HepG2 (cell line): ENCODE results near the gene MARCHF9. TPM values are rescaled to one million over a fixed set of nuclear protein-coding genes. Genes with fewer than 3 reads are reported as not detected.
A peak's percentile ranks its signal among the peaks of the same experiment; 100 is the strongest.

Experiments used
- EED ChIP-seq: sonication (generic); formaldehyde crosslinking; IDR thresholded peaks from 2 replicates; pipeline ENCODE4 v1.5.0; 2020; ENCODE audit warnings: mild to moderate bottlenecking, missing genetic modification reagents
- HDAC2 ChIP-seq: sonication (generic); formaldehyde crosslinking; IDR thresholded peaks from 2 replicates; pipeline ENCODE4 v1.4.0; 2020; ENCODE audit warnings: missing genetic modification reagents
- HMGXB4 ChIP-seq, 2 experiments: sonication (generic) in 1 of 2; formaldehyde crosslinking in 1 of 2; IDR thresholded peaks; 2 replicates each; pipeline versions ENCODE4 v1.4.0 to v1.6.1; 2018 to 2020; ENCODE audit warnings: missing genetic modification reagents in 2 of 2, borderline replicate concordance in 1 of 2, low read depth in 1 of 2, mild to moderate bottlenecking in 1 of 2, missing biosample characterization in 1 of 2
- IRF9 ChIP-seq: sonication (generic); formaldehyde crosslinking; IDR thresholded peaks from 2 replicates; pipeline ENCODE4 v1.8.0; 2022; ENCODE audit warnings: missing genetic modification reagents, mild to moderate bottlenecking, borderline replicate concordance
- MED1 ChIP-seq: sonication (generic); formaldehyde crosslinking; IDR thresholded peaks from 2 replicates; pipeline ENCODE4 v1.4.0; 2020; ENCODE audit warnings: missing genetic modification reagents
- MTA3 ChIP-seq: sonication (generic); formaldehyde crosslinking; IDR thresholded peaks from 2 replicates; pipeline ENCODE4 v1.4.0; 2020; ENCODE audit warnings: missing genetic modification reagents
- PCBP1 ChIP-seq: fragments of 200-400 bp; formaldehyde crosslinking; IDR thresholded peaks from 2 replicates; pipeline ENCODE4 v1.6.1; 2017; ENCODE audit warnings: mild to moderate bottlenecking, low read depth, low read length, borderline replicate concordance
- POLR2A ChIP-seq, 2 experiments: IDR thresholded peaks; 2 replicates each; pipeline ENCODE4 v1.6.1; 2011; ENCODE audit warnings: low read depth in 2 of 2, low read length in 2 of 2, mild to moderate bottlenecking in 1 of 2, moderate library complexity in 1 of 2; ENCODE audit not compliant: insufficient read depth in 1 of 2
- SALL1 ChIP-seq: sonication (generic); formaldehyde crosslinking; IDR thresholded peaks from 2 replicates; pipeline ENCODE4 v1.8.0; 2022; ENCODE audit warnings: mild to moderate bottlenecking, missing genetic modification reagents
- USF2 ChIP-seq, 2 experiments: sonication (generic) in 1 of 2; formaldehyde crosslinking in 1 of 2; IDR thresholded peaks; 2 replicates each; pipeline versions ENCODE4 v1.5.1 to v1.6.1; 2011 to 2020; ENCODE audit warnings: borderline replicate concordance in 1 of 2, low read depth in 1 of 2, low read length in 1 of 2, mild to moderate bottlenecking in 1 of 2, missing genetic modification reagents in 1 of 2, moderate library complexity in 1 of 2
- ZC3H13 ChIP-seq: sonication (generic); formaldehyde crosslinking; IDR thresholded peaks from 2 replicates; pipeline ENCODE4 v1.8.1; 2023; ENCODE audit warnings: mild to moderate bottlenecking, missing genetic modification reagents, moderate library complexity
- ZNF652 ChIP-seq: IDR thresholded peaks from 2 replicates; pipeline ENCODE4 v1.6.1; 2016; ENCODE audit warnings: low read depth, borderline replicate concordance
- ZNF691 ChIP-seq: sonication (generic); formaldehyde crosslinking; IDR thresholded peaks from 2 replicates; pipeline ENCODE4 v1.4.0; 2020; ENCODE audit warnings: missing genetic modification reagents, low read depth, mild to moderate bottlenecking, borderline replicate concordance
- ZNF883 ChIP-seq: sonication (generic); formaldehyde crosslinking; IDR thresholded peaks from 2 replicates; pipeline ENCODE4 v1.5.1; 2020; ENCODE audit warnings: mild to moderate bottlenecking, missing genetic modification reagents; ENCODE audit errors: not compliant biosample characterization
- ZSCAN25 ChIP-seq: sonication (generic); formaldehyde crosslinking; IDR thresholded peaks from 2 replicates; pipeline ENCODE4 v1.8.0; 2022; ENCODE audit warnings: mild to moderate bottlenecking, missing genetic modification reagents
- polyA plus RNA-seq, 8 experiments: library from polyadenylated mRNA; depleted of rRNA in 3 of 8; stranded (reverse) in 7 of 8; unstranded in 1 of 8; fragments of >200 nt; fragmentation: Illumina TruSeq in 4 of 8; extraction: Trizol in 4 of 8; gene quantifications; 2 replicates each; pipeline versions ENCODE4 v1.2.1 to v1.2.3, GENCODE V29; 2011 to 2016; ENCODE audit warnings: low read depth in 4 of 8, missing spikeins in 1 of 8, mixed read lengths in 1 of 8; ENCODE audit not compliant: insufficient read depth in 1 of 8
- total RNA-seq, 5 experiments: library from RNA; depleted of rRNA; stranded (reverse); fragments of >200 nt; fragmentation: Illumina TruSeq; extraction: Trizol; gene quantifications; 2 replicates each; pipeline ENCODE4 v1.2.3, GENCODE V29; 2016; ENCODE audit warnings: low read depth in 1 of 5
- TF ChIP-seq, protein P1 (sequence below): sonication (generic); formaldehyde crosslinking; IDR thresholded peaks from 2 replicates; pipeline ENCODE4 v1.9.0; 2022; ENCODE audit warnings: missing genetic modification reagents, mild to moderate bottlenecking, borderline replicate concordance
- TF ChIP-seq, protein P2 (sequence below): sonication (generic); formaldehyde crosslinking; IDR thresholded peaks from 2 replicates; pipeline ENCODE4 v1.8.0; 2022; ENCODE audit warnings: low read depth, missing genetic modification reagents

The MARCHF9 gene
- total and polyA plus RNA-seq, 2 of the 13 experiments (the other 11 are each of a cell fraction or from before 2014, with no cell fraction given): 5.7 to 9.6 TPM

- TF ChIP-seq, protein P1, sequence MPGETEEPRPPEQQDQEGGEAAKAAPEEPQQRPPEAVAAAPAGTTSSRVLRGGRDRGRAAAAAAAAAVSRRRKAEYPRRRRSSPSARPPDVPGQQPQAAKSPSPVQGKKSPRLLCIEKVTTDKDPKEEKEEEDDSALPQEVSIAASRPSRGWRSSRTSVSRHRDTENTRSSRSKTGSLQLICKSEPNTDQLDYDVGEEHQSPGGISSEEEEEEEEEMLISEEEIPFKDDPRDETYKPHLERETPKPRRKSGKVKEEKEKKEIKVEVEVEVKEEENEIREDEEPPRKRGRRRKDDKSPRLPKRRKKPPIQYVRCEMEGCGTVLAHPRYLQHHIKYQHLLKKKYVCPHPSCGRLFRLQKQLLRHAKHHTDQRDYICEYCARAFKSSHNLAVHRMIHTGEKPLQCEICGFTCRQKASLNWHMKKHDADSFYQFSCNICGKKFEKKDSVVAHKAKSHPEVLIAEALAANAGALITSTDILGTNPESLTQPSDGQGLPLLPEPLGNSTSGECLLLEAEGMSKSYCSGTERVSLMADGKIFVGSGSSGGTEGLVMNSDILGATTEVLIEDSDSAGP: peak; percentile 19; the same call in 1 of the 2 replicates
- peak; percentile 11; the same call in 1 of the 2 replicates for TF ChIP-seq HDAC2
- TF ChIP-seq ZSCAN25 (CRISPR knock-in tag): peak; percentile 93; the same call in 1 of the 2 replicates
- TF ChIP-seq USF2 (IDR thresholded peaks at IDR 0.05; ENCODE audit: low read depth, low read length): no peak
- peak; percentile 5; the same call in 1 of the 2 replicates for TF ChIP-seq USF2 (CRISPR knock-in tag; IDR thresholded peaks at IDR 0.05; ENCODE audit: borderline replicate concordance)
- TF ChIP-seq ZNF652 (CRISPR knock-in tag): peak; percentile 54
- TF ChIP-seq SALL1 (CRISPR knock-in tag): peak; percentile 51; the same call in 1 of the 2 replicates
- 0 out of 4 replicates have a peak, but pooled peaks of 1 of the 2 experiments have one; percentile 48 for TF ChIP-seq HMGXB4 (CRISPR knock-in tag; IDR thresholded peaks at IDR 0.05; ENCODE audit: borderline replicate concordance in 1 of 2, low read depth in 1 of 2)
- 0 out of 2 replicates have a peak, but pooled peaks have one; percentile 22 for TF ChIP-seq MED1 (CRISPR knock-in tag)
- TF ChIP-seq MTA3 (CRISPR knock-in tag): no peak
- peak in 1 of 2 experiments; percentile 49; a peak in 1 of 4 replicates for TF ChIP-seq POLR2A (IDR thresholded peaks at IDR 0.05; ENCODE audit: insufficient read depth in 1 of 2, low read depth in 2 of 2, low read length in 2 of 2)
- TF ChIP-seq ZNF883 (CRISPR knock-in tag): no peak
- 0 out of 2 replicates have a peak, but pooled peaks have one; percentile 74 for TF ChIP-seq PCBP1
- TF ChIP-seq, protein P2, sequence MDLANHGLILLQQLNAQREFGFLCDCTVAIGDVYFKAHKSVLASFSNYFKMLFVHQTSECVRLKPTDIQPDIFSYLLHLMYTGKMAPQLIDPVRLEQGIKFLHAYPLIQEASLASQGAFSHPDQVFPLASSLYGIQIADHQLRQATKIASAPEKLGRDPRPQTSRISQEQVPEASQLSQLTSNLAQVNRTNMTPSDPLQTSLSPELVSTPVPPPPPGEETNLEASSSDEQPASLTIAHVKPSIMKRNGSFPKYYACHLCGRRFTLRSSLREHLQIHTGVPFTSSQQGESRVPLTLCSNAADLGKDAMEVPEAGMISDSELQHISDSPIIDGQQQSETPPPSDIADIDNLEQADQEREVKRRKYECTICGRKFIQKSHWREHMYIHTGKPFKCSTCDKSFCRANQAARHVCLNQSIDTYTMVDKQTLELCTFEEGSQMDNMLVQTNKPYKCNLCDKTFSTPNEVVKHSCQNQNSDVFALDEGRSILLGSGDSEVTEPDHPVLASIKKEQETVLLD: 0 out of 2 replicates have a peak, but pooled peaks have one; percentile 34
- TF ChIP-seq IRF9 (CRISPR knock-in tag): 0 out of 2 replicates have a peak, but pooled peaks have one; percentile 38
- 0 out of 2 replicates have a peak, but pooled peaks have one; percentile 24 for TF ChIP-seq ZNF691 (CRISPR knock-in tag)
- TF ChIP-seq ZC3H13 (CRISPR knock-in tag): peak; percentile 76; the same call in 1 of the 2 replicates
- no peak for TF ChIP-seq EED (CRISPR knock-in tag)
Observed at GRCh38 chr12:57754411-57755193, at the start of gene MARCHF9 (continued).
